ENCODE results near the gene ARHGAP28. TPM values are rescaled to one million over a fixed set of nuclear protein-coding genes. Genes with fewer than 3 reads are reported as not detected.

Gene ARHGAP28
- total and polyA plus RNA-seq, 5 donors = 0.93 to 6.1 (median 4.0) TPM

- Histone ChIP-seq H3K4me1 (ENCODE audit: control insufficient read depth, insufficient read depth, low read length) (peaks cover 1% of the 10 kb centered on the region), H3K9me3 (ENCODE audit: control insufficient read depth, low read length) (no peaks in the 10 kb centered on the region), H3K4me3 (ENCODE audit: low read length) (no peak overlapping the region), H3K27me3 (ENCODE audit: control insufficient read depth, insufficient read depth) (no peaks in the 10 kb centered on the region), H3K27ac (ENCODE audit: low read length) (no peak overlapping the region)
- no peak for ATAC-seq
- DNase-seq = no peak
- 70% methylated on average over 2 of the region's 2 CpGs for WGBS
- intact Hi-C loops (cut with DNase I) = no loop called here
Measured at GRCh38 chr18:6718267-6718666, 11.2 kb upstream of the ARHGAP28 start.

- H3K4me1 ChIP-seq (ENCODE audit: control insufficient read depth, insufficient read depth, low read length) = no peaks in the 10 kb centered on the region
- no peak overlapping the region for H3K4me3 ChIP-seq (ENCODE audit: low read length)
- WGBS = 79% methylated on average over 4 of the region's 4 CpGs
Measured at GRCh38 chr18:6719098-6719846, 10.2 kb upstream of the ARHGAP28 start.

GRCh38 chr18:6719910-6720683, 9.4 kb upstream of the ARHGAP28 start:
- Histone ChIP-seq H3K27me3 (ENCODE audit: control insufficient read depth, insufficient read depth) (no peaks in the 10 kb centered on the region), H3K27ac (ENCODE audit: low read length) (no peak overlapping the region), H3K9me3 (ENCODE audit: control insufficient read depth, low read length) (no peaks in the 10 kb centered on the region), H3K4me3 (ENCODE audit: low read length) (no peak overlapping the region), H3K4me1 (ENCODE audit: control insufficient read depth, insufficient read depth, low read length) (no peaks in the 10 kb centered on the region)
- WGBS = 47% methylated on average over 1 of the region's 1 CpG
- no peak for ATAC-seq
- DNase-seq = no peak
- intact Hi-C loops (cut with DNase I) = loop anchor here in 1 of 4 donors (10.0 kb wide), 1 partner anchor 165 kb away; no protein-coding TSS in a partner anchor

More at GRCh38 chr18:6719098-6719846, 10.2 kb upstream of the ARHGAP28 start:
- Histone ChIP-seq H3K27ac (ENCODE audit: low read length) (no peak overlapping the region), H3K27me3 (ENCODE audit: control insufficient read depth, insufficient read depth) (no peaks in the 10 kb centered on the region), H3K9me3 (ENCODE audit: control insufficient read depth, low read length) (no peaks in the 10 kb centered on the region)
- no peak for DNase-seq
- intact Hi-C loops (cut with DNase I) = no loop called here
- no peak for ATAC-seq

GRCh38 chr18:6721755-6722154, 7.8 kb upstream of the ARHGAP28 start:
- Histone ChIP-seq H3K27ac (ENCODE audit: low read length) (no peak overlapping the region), H3K27me3 (ENCODE audit: control insufficient read depth, insufficient read depth) (no peaks in the 10 kb centered on the region), H3K4me1 (ENCODE audit: control insufficient read depth, insufficient read depth, low read length) (no peaks in the 10 kb centered on the region), H3K9me3 (ENCODE audit: control insufficient read depth, low read length) (no peaks in the 10 kb centered on the region), H3K4me3 (ENCODE audit: low read length) (no peak overlapping the region)
- intact Hi-C loops (cut with DNase I) = loop anchor here in 1 of 4 donors (10.0 kb wide), 1 partner anchor 163 kb away; no protein-coding TSS in a partner anchor
- no peak for ATAC-seq
- 91% methylated on average over 1 of the region's 1 CpG for WGBS
- DNase-seq = no peak

GRCh38 chr18:6722690-6723089, 6.8 kb upstream of the ARHGAP28 start:
- no peaks in the 10 kb centered on the region for H3K27me3 ChIP-seq (ENCODE audit: control insufficient read depth, insufficient read depth)
- no peak overlapping the region for H3K27ac ChIP-seq (ENCODE audit: low read length)
- ATAC-seq = no peak
- no peaks in the 10 kb centered on the region for H3K9me3 ChIP-seq (ENCODE audit: control insufficient read depth, low read length)
- no peak for DNase-seq
- intact Hi-C loops (cut with DNase I) = loop anchor here in 1 of 4 donors (10.0 kb wide), 1 partner anchor 162 kb away; no protein-coding TSS in a partner anchor
- H3K4me3 ChIP-seq (ENCODE audit: low read length) = no peak overlapping the region
- WGBS = 66% methylated on average over 4 of the region's 4 CpGs
- H3K4me1 ChIP-seq (ENCODE audit: control insufficient read depth, insufficient read depth, low read length) = no peaks in the 10 kb centered on the region

GRCh38 chr18:6724331-6724730, 5.2 kb upstream of the ARHGAP28 start:
- intact Hi-C loops (cut with DNase I) = loop anchor here in 1 of 4 donors (10.0 kb wide), 1 partner anchor 160 kb away; no protein-coding TSS in a partner anchor
- 72% methylated on average over 1 of the region's 1 CpG for WGBS
- no peak for DNase-seq

GRCh38 chr18:6728331-6728730, 1.2 kb upstream of the ARHGAP28 start:
- Histone ChIP-seq H3K9me3 (ENCODE audit: control insufficient read depth, low read length) (no peaks in the 10 kb centered on the region), H3K27me3 (ENCODE audit: control insufficient read depth, insufficient read depth) (no peaks in the 10 kb centered on the region), H3K4me3 (ENCODE audit: low read length) (no peak overlapping the region), H3K4me1 (ENCODE audit: control insufficient read depth, insufficient read depth, low read length) (no peaks in the 10 kb centered on the region), H3K27ac (ENCODE audit: low read length) (no peak overlapping the region)
- intact Hi-C loops (cut with DNase I) = loop anchor here in 2 of 4 donors (5.0 to 10.0 kb wide), 2 partner anchors 54 to 156 kb away; no protein-coding TSS in a partner anchor
- WGBS = 46% methylated on average over 8 of the region's 8 CpGs
- ATAC-seq (no peak), DNase-seq (no peak)

More at GRCh38 chr18:6724331-6724730, 5.2 kb upstream of the ARHGAP28 start:
- Histone ChIP-seq H3K4me3 (ENCODE audit: low read length) (no peak overlapping the region), H3K27me3 (ENCODE audit: control insufficient read depth, insufficient read depth) (no peaks in the 10 kb centered on the region), H3K4me1 (ENCODE audit: control insufficient read depth, insufficient read depth, low read length) (no peaks in the 10 kb centered on the region), H3K27ac (ENCODE audit: low read length) (no peak overlapping the region), H3K9me3 (ENCODE audit: control insufficient read depth, low read length) (no peaks in the 10 kb centered on the region)
- peak in 1 of 2 donors; percentile 19 for ATAC-seq

GRCh38 chr18:6728809-6729246, 688 bp upstream of the ARHGAP28 start:
- intact Hi-C loops (cut with DNase I) = loop anchor here in 2 of 4 donors (5.0 to 10.0 kb wide), 2 partner anchors 53 to 156 kb away; no protein-coding TSS in a partner anchor
- DNase-seq (no peak), ATAC-seq (peak in 1 of 2 donors; percentile 70)
- peak overlapping the region; percentile 66 for H3K4me3 ChIP-seq (ENCODE audit: low read length)
- peak overlapping the region; percentile 66 for H3K27ac ChIP-seq (ENCODE audit: low read length)
- 22% methylated on average over 5 of the region's 5 CpGs for WGBS
- no peaks in the 10 kb centered on the region for H3K4me1 ChIP-seq (ENCODE audit: control insufficient read depth, insufficient read depth, low read length)
- no peaks in the 10 kb centered on the region for H3K27me3 ChIP-seq (ENCODE audit: control insufficient read depth, insufficient read depth)
- H3K9me3 ChIP-seq (ENCODE audit: control insufficient read depth, low read length) = no peaks in the 10 kb centered on the region

GRCh38 chr18:6730416-6731221, 1.1 kb downstream of the ARHGAP28 start:
- no peaks in the 10 kb centered on the region for H3K9me3 ChIP-seq (ENCODE audit: control insufficient read depth, low read length)
- no peaks in the 10 kb centered on the region for H3K27me3 ChIP-seq (ENCODE audit: control insufficient read depth, insufficient read depth)
- DNase-seq = no peak
- no peaks in the 10 kb centered on the region for H3K4me1 ChIP-seq (ENCODE audit: control insufficient read depth, insufficient read depth, low read length)
- intact Hi-C loops (cut with DNase I) = no loop called here
- H3K4me3 ChIP-seq (ENCODE audit: low read length) = peak overlapping the region; percentile 66
- WGBS = 31% methylated on average over 4 of the region's 4 CpGs
- no peak for ATAC-seq
- no peak overlapping the region for H3K27ac ChIP-seq (ENCODE audit: low read length)

GRCh38 chr18:6731222-6731596, 1.7 kb downstream of the ARHGAP28 start:
- ATAC-seq (no peak), DNase-seq (no peak)
- no peaks in the 10 kb centered on the region for H3K27me3 ChIP-seq (ENCODE audit: control insufficient read depth, insufficient read depth)
- no peaks in the 10 kb centered on the region for H3K4me1 ChIP-seq (ENCODE audit: control insufficient read depth, insufficient read depth, low read length)
- WGBS = 53% methylated on average over 6 of the region's 6 CpGs
- intact Hi-C loops (cut with DNase I) = no loop called here
- no peak overlapping the region for H3K4me3 ChIP-seq (ENCODE audit: low read length)
- no peak overlapping the region for H3K27ac ChIP-seq (ENCODE audit: low read length)
- H3K9me3 ChIP-seq (ENCODE audit: control insufficient read depth, low read length) = no peaks in the 10 kb centered on the region

Measured in right cardiac atrium (tissue), 5 donors.